CD4-positive, alpha-beta memory T cell (primary cell): Measurements from ENCODE around the gene HOXB7. TPM values are rescaled to one million over a fixed set of nuclear protein-coding genes. Genes with fewer than 3 reads are reported as not detected.

Source experiments
- CTCF ChIA-PET: fragments of 350-600 bp; sonication (Branson Sonifier 250); formaldehyde crosslinking; loops from one replicate; lab custom pipeline; 2021; ENCODE audit warnings: inconsistent platforms; ENCODE audit not compliant: partially characterized antibody; lab: Charles Lee
- POLR2A ChIA-PET: fragments of 350-600 bp; sonication (Branson Sonifier 250); formaldehyde crosslinking; loops from one replicate; lab custom pipeline; 2021; ENCODE audit not compliant: partially characterized antibody; lab: Charles Lee
- DNase-seq, 5 donors: peaks; one replicate each; pipeline versions ENCODE4 v3.0.0 to v3.0.0-alpha.2; 2020 to 2022; ENCODE audit warnings: mixed read lengths in 1 of 5
- H3K27ac ChIP-seq: one replicate; pipeline ENCODE4 v1.7.0; 2013; ENCODE audit warnings: low read depth, low read length
- H3K27me3 ChIP-seq: 2 replicates; pipeline ENCODE4 v1.7.0; 2013; ENCODE audit warnings: mild to moderate bottlenecking, low read length, moderate library complexity; ENCODE audit not compliant: insufficient read depth
- H3K36me3 ChIP-seq: 2 replicates; pipeline ENCODE4 v1.7.0; 2013; ENCODE audit warnings: mild to moderate bottlenecking, low read length, moderate library complexity; ENCODE audit not compliant: insufficient read depth
- H3K4me1 ChIP-seq: 2 replicates; pipeline ENCODE4 v1.7.0; 2013; ENCODE audit warnings: mild to moderate bottlenecking, low read length, moderate library complexity; ENCODE audit not compliant: insufficient read depth
- H3K4me3 ChIP-seq, 2 donors: one replicate each; pipeline ENCODE4 v1.7.0; 2013; ENCODE audit warnings: low read length in 2 of 2, mild to moderate bottlenecking in 1 of 2
- H3K9me3 ChIP-seq, 2 donors: one replicate each; pipeline ENCODE4 v1.7.0; 2013; ENCODE audit warnings: low read length in 2 of 2, control low read depth in 1 of 2; ENCODE audit not compliant: control insufficient read depth in 1 of 2
- H3K27ac Mint-ChIP-seq, 7 donors: one replicate each; pipeline ENCODE4 v1.8.0; 2020 to 2021; ENCODE audit warnings: mixed read lengths in 7 of 7, mild to moderate bottlenecking in 6 of 7, inconsistent platforms in 3 of 7, moderate library complexity in 3 of 7
- H3K27me3 Mint-ChIP-seq, 2 donors: one replicate each; pipeline ENCODE4 v1.8.0; 2020 to 2021; ENCODE audit warnings: mixed read lengths in 2 of 2
- H3K36me3 Mint-ChIP-seq, 2 donors: one replicate each; pipeline ENCODE4 v1.8.0; 2020 to 2021; ENCODE audit warnings: mixed read lengths in 2 of 2, inconsistent platforms in 1 of 2, mild to moderate bottlenecking in 1 of 2
- H3K4me1 Mint-ChIP-seq, 4 donors: one replicate each; pipeline ENCODE4 v1.8.0; 2020 to 2021; ENCODE audit warnings: mixed read lengths in 4 of 4, mild to moderate bottlenecking in 1 of 4
- H3K4me3 Mint-ChIP-seq, 8 donors: one replicate each; pipeline ENCODE4 v1.8.0; 2020 to 2021; ENCODE audit warnings: mixed read lengths in 8 of 8, mild to moderate bottlenecking in 7 of 8, moderate library complexity in 6 of 8, inconsistent platforms in 3 of 8
- H3K9me3 Mint-ChIP-seq, 8 donors: one replicate each; pipeline ENCODE4 v1.8.0; 2020 to 2021; ENCODE audit warnings: mixed read lengths in 8 of 8, mild to moderate bottlenecking in 5 of 8, inconsistent platforms in 3 of 8, moderate library complexity in 1 of 8
- intact Hi-C: fragments of 100-400 bp; cut with micrococcal nuclease; formaldehyde crosslinking; loops from one replicate; pipeline ENCODE4 v1.15.1; 2023
- polyA plus RNA-seq, 2 donors: library from polyadenylated mRNA; unstranded; fragments of 300-500 nt; fragmentation: Illumina TruSeq; gene quantifications; one replicate each; pipeline ENCODE4 v1.2.3, GENCODE V29; 2021
- total RNA-seq, 2 experiments: library from RNA; stranded (reverse); gene quantifications; one replicate each; pipeline ENCODE4 v1.2.3, GENCODE V29; 2021

Gene HOXB7
- total and polyA plus RNA-seq, 4 experiments from 2014 or later, result 0.23 to 1.3 (median 0.25) TPM; not detected in 1

DNA sequence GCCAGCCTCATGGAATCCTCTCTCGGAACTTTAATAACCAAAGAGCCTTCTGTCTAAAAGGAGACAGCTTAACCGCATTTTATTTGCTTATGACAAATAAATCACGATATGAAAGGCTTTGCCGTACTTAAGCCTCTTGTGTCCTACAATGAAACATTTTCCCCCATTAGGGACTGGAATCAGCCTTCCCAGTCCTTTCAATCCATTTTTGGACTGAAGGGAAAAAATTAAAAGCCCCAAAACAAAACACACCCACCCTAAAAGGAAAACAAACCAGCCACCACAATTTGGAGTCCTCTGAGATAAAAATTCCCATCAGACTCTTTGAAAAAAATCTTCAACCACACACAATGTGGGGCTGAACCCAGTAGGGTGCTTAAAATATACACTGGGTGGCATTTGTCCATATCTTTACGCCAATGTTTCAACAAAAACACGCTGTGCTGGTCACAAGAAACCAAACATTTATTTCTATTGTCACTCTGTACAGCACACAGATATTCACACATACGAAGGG is 35.7 kb downstream of the HOXB7 start:
- Mint-ChIP-seq H3K27ac (no peak overlapping the region), H3K36me3 (peaks cover 7 to 12% of the 10 kb centered on the region in 2 donors), H3K27me3 (peaks cover 9 to 13% of the 10 kb centered on the region in 2 donors), H3K9me3 (no peaks in the 10 kb centered on the region), H3K4me3 (peak overlapping the region in 1 of 8 donors; percentile 37), H3K4me1 (peaks cover 18 to 39% (median 27%) of the 10 kb centered on the region in 4 donors)
- peaks cover 29% of the 10 kb centered on the region for H3K4me1 ChIP-seq
- ChIA-PET POLR2A (no interaction called here), CTCF (interaction anchor here (0.8 kb wide), 1 partner anchor 18 kb away, joined by 3 read pairs; the partner anchor contains the start of gene HOXB5)
- no peaks in the 10 kb centered on the region for H3K27me3 ChIP-seq
- intact Hi-C loops, result no loop called here
- no peak overlapping the region for H3K27ac ChIP-seq
- no peaks in the 10 kb centered on the region for H3K9me3 ChIP-seq
- no peak for DNase-seq
- H3K4me3 ChIP-seq, result no peak overlapping the region
- H3K36me3 ChIP-seq, result no peaks in the 10 kb centered on the region

DNA sequence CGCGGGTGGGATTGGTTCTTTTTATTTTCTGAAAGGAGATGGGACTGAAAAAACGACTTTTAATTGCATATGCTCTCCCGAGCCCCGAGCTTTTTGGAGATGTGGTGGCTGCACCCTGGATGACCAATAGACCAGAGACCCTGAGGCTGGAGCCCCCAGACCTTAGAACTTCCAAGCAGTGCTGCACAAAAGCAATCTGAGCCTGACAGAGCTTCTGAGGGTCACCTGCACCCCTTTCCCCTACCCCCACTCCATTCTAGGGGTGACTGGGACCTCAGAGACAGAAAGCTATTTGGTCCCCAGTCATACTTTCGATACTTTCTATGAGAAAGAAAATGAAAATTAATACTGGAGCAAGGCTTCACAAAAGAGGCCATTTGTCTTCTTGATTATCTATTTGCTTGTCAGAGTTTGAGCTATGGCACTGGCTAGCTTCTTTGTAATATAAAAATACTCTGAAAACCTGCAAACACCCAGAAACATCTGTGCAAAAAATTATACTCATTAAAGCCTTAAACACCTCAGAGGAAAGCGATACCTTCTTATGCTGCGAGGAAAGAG is 36.2 kb downstream of the HOXB7 start:
- Mint-ChIP-seq H3K4me3 (peak overlapping the region in 1 of 8 donors; percentile 6), H3K27ac (no peak overlapping the region), H3K36me3 (peaks cover 7 to 12% of the 10 kb centered on the region in 2 donors), H3K4me1 (peaks cover 18 to 33% (median 24%) of the 10 kb centered on the region in 4 donors), H3K9me3 (no peaks in the 10 kb centered on the region), H3K27me3 (peaks cover 8 to 11% of the 10 kb centered on the region in 2 donors)
- POLR2A ChIA-PET, result no interaction called here
- no peaks in the 10 kb centered on the region for H3K27me3 ChIP-seq
- CTCF ChIA-PET, result interaction anchor here (0.6 to 0.8 kb wide), 2 partner anchors 17 to 19 kb away, joined by 3 read pairs; partner anchors contain the start of gene HOXB5
- H3K36me3 ChIP-seq, result no peaks in the 10 kb centered on the region
- H3K4me3 ChIP-seq, result no peak overlapping the region
- peaks cover 25% of the 10 kb centered on the region for H3K4me1 ChIP-seq
- H3K27ac ChIP-seq, result no peak overlapping the region
- DNase-seq, result no peak
- intact Hi-C loops, result no loop called here
- H3K9me3 ChIP-seq, result no peaks in the 10 kb centered on the region

DNA sequence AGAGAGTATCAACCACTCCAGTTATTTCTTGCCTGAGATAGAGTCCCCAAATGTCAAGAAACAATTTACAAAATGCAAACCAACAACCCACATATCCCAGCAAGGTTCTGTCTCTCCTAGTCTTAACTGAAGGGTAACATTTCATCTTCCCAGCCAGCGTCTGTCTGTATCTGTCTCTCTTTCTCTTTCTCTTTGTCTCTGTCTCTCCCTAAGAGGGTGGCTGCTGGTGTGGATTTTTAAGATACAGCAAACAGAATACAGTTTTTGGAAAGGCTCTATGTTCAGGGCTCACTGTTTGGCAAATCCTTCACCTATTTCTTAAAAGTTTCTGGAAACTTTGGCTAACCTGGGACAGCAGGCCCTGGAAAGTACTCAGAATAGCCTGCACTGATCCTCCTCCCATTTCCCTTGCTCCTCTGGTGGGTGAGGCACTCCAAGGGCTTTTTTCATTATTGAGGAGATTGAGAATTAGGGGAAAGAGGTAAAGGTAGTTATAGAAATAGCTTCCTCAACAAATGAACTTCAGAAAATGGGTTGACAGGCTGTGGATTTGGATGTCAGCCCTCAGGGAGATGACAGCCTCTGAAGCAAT is 38.9 kb downstream of the HOXB7 start:
- Histone ChIP-seq H3K9me3 (no peaks in the 10 kb centered on the region), H3K27me3 (no peaks in the 10 kb centered on the region), H3K36me3 (no peaks in the 10 kb centered on the region), H3K4me1 (peaks cover 14% of the 10 kb centered on the region), H3K27ac (no peak overlapping the region), H3K4me3 (no peak overlapping the region)
- peaks cover 6 to 21% (median 12%) of the 10 kb centered on the region in 4 donors for H3K4me1 Mint-ChIP-seq
- POLR2A ChIA-PET, result no interaction called here
- CTCF ChIA-PET, result no interaction called here
- intact Hi-C loops, result no loop called here
- no peak overlapping the region for H3K4me3 Mint-ChIP-seq
- no peaks in the 10 kb centered on the region for H3K9me3 Mint-ChIP-seq
- peaks cover 2 to 4% of the 10 kb centered on the region in 2 donors for H3K36me3 Mint-ChIP-seq
- no peak overlapping the region for H3K27ac Mint-ChIP-seq
- H3K27me3 Mint-ChIP-seq, result peaks cover 0 to 11% of the 10 kb centered on the region in 2 donors
- no peak for DNase-seq

DNA sequence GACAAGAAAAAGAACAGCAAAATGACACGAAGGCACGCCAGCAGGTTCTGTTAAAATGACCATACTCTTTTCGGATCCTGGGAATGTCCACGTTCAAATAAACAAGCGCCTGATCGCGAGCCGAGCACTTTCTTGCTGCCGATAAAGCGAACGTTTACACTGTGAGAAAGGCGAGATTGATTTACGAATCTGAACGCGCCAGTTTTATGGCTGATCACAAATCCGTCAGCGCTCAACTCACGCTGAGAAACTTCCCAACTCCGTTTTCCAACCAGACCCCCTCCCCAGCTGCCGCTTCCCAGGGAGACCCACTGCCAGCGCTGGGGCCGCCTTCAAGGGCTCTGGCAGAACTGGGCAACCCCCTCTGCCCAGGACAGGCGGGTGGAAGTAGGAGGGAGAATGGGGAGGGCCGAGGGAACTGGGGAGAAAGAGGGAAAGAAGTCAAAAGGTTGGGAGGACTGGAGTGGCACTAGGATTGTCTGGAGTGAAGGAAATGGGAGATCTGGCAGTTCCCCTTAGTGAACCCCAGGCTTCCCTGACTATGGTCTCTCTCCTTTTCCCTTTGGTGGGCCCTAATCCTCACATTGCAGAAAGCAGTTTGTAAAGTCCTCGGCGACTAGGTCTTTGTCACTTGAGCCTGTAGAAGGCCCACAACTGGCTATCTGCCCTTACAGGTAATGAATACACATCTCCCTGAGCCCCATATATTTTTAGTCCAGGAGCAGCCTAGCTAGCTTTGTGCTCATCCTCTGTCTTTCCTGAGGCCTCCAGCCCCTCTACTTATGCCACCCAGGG is 39.6 kb downstream of the HOXB7 start:
- H3K27ac Mint-ChIP-seq, result no peak overlapping the region
- H3K36me3 ChIP-seq, result no peaks in the 10 kb centered on the region
- H3K27ac ChIP-seq, result no peak overlapping the region
- no peaks in the 10 kb centered on the region for H3K27me3 ChIP-seq
- ChIA-PET POLR2A (no interaction called here), CTCF (no interaction called here)
- no peaks in the 10 kb centered on the region for H3K9me3 Mint-ChIP-seq
- no peak for DNase-seq
- no peaks in the 10 kb centered on the region for H3K9me3 ChIP-seq
- H3K4me1 ChIP-seq, result peaks cover 10% of the 10 kb centered on the region
- intact Hi-C loops, result no loop called here
- H3K4me1 Mint-ChIP-seq, result peaks cover 6 to 18% (median 9%) of the 10 kb centered on the region in 4 donors
- peaks cover 0 to 4% of the 10 kb centered on the region in 2 donors for H3K36me3 Mint-ChIP-seq
- H3K4me3 Mint-ChIP-seq, result no peak overlapping the region
- no peak overlapping the region for H3K4me3 ChIP-seq
- H3K27me3 Mint-ChIP-seq, result peaks cover 0 to 11% of the 10 kb centered on the region in 2 donors

DNA sequence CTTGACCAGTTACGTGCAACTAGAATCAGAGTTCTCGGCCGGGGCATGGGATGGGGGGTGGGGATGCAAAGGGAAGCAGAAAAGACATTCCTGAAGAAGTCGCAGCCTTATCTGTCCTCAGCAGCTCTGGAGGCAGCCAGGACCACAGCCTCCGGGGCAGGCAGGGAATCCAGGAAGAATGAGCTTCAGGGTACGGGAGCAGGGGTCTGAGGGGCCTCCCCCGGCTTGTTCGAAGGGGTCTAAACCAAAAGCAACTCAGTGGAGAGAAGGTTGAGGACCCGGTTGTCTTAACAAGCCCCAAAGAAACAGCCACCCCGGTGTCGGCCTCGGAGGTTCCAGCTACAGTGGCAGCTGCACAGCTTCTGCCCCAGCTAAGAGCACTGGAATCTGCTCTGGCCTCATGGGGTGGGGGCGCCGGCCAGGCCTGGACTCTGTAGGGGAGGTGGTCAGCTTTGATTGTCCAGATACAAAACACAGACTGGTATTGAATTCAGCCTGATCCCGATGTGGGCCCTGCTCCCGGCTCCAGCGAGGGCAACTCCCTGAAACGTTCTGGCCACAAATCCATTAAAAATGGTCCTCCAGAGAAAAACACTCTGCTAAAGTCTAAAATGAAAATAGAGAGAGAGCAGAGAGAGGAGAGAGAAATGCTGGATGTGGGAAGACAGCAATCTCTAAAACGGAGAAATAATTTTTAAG is 40.3 kb downstream of the HOXB7 start:
- intact Hi-C loops, result no loop called here
- Mint-ChIP-seq H3K27ac (no peak overlapping the region), H3K4me3 (no peak overlapping the region), H3K9me3 (no peaks in the 10 kb centered on the region), H3K36me3 (peaks cover 0 to 4% of the 10 kb centered on the region in 2 donors), H3K27me3 (peaks cover 0 to 11% of the 10 kb centered on the region in 2 donors), H3K4me1 (peaks cover 1 to 12% (median 8%) of the 10 kb centered on the region in 4 donors)
- H3K4me1 ChIP-seq, result peaks cover 3% of the 10 kb centered on the region
- H3K36me3 ChIP-seq, result no peaks in the 10 kb centered on the region
- ChIA-PET CTCF (interaction anchor here (1.2 kb wide), 1 partner anchor 23 kb away, joined by 3 read pairs; the partner anchor contains the start of gene HOXB5), POLR2A (interaction anchor here (0.5 to 0.8 kb wide), 3 partner anchors 24 to 65 kb away, joined by 3 read pairs; no protein-coding TSS in a partner anchor)
- no peak overlapping the region for H3K4me3 ChIP-seq
- no peaks in the 10 kb centered on the region for H3K9me3 ChIP-seq
- no peak overlapping the region for H3K27ac ChIP-seq
- no peak for DNase-seq
- H3K27me3 ChIP-seq, result no peaks in the 10 kb centered on the region

DNA sequence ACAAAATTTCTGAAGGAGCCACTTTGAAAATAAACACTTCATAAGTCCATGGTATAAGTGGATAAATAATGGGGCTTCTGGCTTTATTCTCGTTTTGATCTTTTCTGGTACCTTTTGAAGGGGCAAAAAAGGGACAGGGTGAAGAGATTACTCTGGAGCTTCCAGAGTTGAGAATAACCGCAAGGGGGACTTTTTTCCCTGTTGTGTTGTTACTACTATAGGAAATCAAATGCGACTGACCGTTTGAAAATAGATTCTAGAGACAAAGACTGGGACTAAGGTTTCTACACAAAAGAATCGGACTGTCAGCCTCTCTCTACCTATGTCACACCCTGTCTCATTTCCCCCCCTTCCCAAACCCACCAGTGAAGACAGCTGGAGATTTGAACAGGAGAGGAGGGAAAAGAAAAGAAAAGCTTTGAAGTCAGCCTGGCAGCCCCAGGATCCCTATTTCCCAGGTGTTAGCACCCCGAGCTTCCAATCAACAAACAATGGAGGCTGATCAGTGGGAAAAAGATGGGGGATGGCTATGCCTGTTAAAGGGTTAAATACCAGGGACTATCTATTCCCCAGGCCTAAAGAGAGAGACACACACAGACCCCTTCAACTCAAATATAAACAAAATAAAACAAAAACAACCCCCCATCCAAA is 41.0 kb downstream of the HOXB7 start:
- ChIA-PET POLR2A (interaction anchor here (0.5 to 0.8 kb wide), 4 partner anchors 24 to 233 kb away, joined by 3 read pairs; no protein-coding TSS in a partner anchor), CTCF (interaction anchor here (1.2 kb wide), 1 partner anchor 23 kb away, joined by 3 read pairs; the partner anchor contains the start of gene HOXB5)
- intact Hi-C loops, result no loop called here
- no peak overlapping the region for H3K27ac ChIP-seq
- no peak for DNase-seq
- peaks cover 3% of the 10 kb centered on the region for H3K4me1 ChIP-seq
- Mint-ChIP-seq H3K4me1 (peaks cover 1 to 9% (median 8%) of the 10 kb centered on the region in 4 donors), H3K27me3 (peaks cover under 1 to 11% of the 10 kb centered on the region in 2 donors), H3K36me3 (peaks cover 0 to 4% of the 10 kb centered on the region in 2 donors), H3K27ac (no peak overlapping the region), H3K9me3 (no peaks in the 10 kb centered on the region), H3K4me3 (no peak overlapping the region)
- H3K36me3 ChIP-seq, result no peaks in the 10 kb centered on the region
- H3K27me3 ChIP-seq, result no peaks in the 10 kb centered on the region
- no peaks in the 10 kb centered on the region for H3K9me3 ChIP-seq
- no peak overlapping the region for H3K4me3 ChIP-seq
